Keratinocyte (primary cell): ENCODE data around the gene SIGLEC1. TPM values are rescaled to one million over a fixed set of nuclear protein-coding genes. Genes with fewer than 3 reads are reported as not detected.

Experiments
- DNase-seq: peaks from one replicate; pipeline ENCODE4 v3.0.0-alpha.2; 2011; ENCODE audit warnings: low read depth, missing footprints, low spot score
- FAIRE-seq: peaks from 2 replicates; lab custom pipeline; 2011; peaks lifted over from hg19 to GRCh38; lab: Jason Lieb, UNC
- H2AFZ ChIP-seq: 2 replicates; pipeline ENCODE4 v1.6.0; 2012; ENCODE audit warnings: low read length, control low read depth, inconsistent platforms; ENCODE audit not compliant: control insufficient read depth
- H3K27ac ChIP-seq: 2 replicates; pipeline ENCODE4 v1.5.1; 2011; ENCODE audit warnings: low read length; ENCODE audit not compliant: control insufficient read depth, insufficient read depth
- H3K27me3 ChIP-seq: 3 replicates; pipeline ENCODE4 v1.6.0; 2011; ENCODE audit warnings: low read length; ENCODE audit not compliant: control insufficient read depth, insufficient read depth; ENCODE audit errors: extremely low read depth
- H3K36me3 ChIP-seq, 2 experiments: 2 replicates in 1 of 2; 3 replicates in 1 of 2; pipeline ENCODE4 v1.5.1; 2011; ENCODE audit warnings: low read length in 2 of 2, mild to moderate bottlenecking in 1 of 2; ENCODE audit not compliant: control insufficient read depth in 2 of 2, insufficient read depth in 2 of 2; ENCODE audit errors: extremely low read depth in 1 of 2
- H3K4me1 ChIP-seq: 3 replicates; pipeline ENCODE4 v1.5.1; 2011; ENCODE audit warnings: low read length; ENCODE audit not compliant: control insufficient read depth, insufficient read depth; ENCODE audit errors: extremely low read depth
- H3K4me2 ChIP-seq: 3 replicates; pipeline ENCODE4 v1.6.0; 2011; ENCODE audit warnings: low read depth, low read length; ENCODE audit not compliant: control insufficient read depth, insufficient read depth; ENCODE audit errors: extremely low read depth
- H3K4me3 ChIP-seq, 3 experiments: fragments of 200-600 bp in 1 of 3; sonication (generic) in 1 of 3; 2 replicates in 2 of 3; 3 replicates in 1 of 3; pipeline ENCODE4 v1.5.1; 2011 to 2016; ENCODE audit warnings: low read length in 3 of 3, mild to moderate bottlenecking in 3 of 3, control low read depth in 2 of 3, inconsistent platforms in 1 of 3, low read depth in 1 of 3, mixed read lengths in 1 of 3, mixed run types in 1 of 3, moderate library complexity in 1 of 3; ENCODE audit not compliant: control insufficient read depth in 2 of 3, insufficient read depth in 2 of 3; ENCODE audit errors: extremely low read depth in 1 of 3
- H3K79me2 ChIP-seq: 2 replicates; pipeline ENCODE4 v1.6.0; 2012; ENCODE audit warnings: low read length; ENCODE audit not compliant: control insufficient read depth, insufficient read depth
- H3K9ac ChIP-seq: 3 replicates; pipeline ENCODE4 v1.6.0; 2011; ENCODE audit warnings: low read length; ENCODE audit not compliant: control insufficient read depth, insufficient read depth; ENCODE audit errors: extremely low read depth
- H3K9me1 ChIP-seq: 3 replicates; pipeline ENCODE4 v1.6.0; 2011; ENCODE audit warnings: low read length; ENCODE audit not compliant: control insufficient read depth, insufficient read depth; ENCODE audit errors: extremely low read depth
- H3K9me3 ChIP-seq: 2 replicates; pipeline ENCODE4 v1.5.1; 2012; ENCODE audit warnings: low read depth, low read length; ENCODE audit not compliant: control insufficient read depth
- H4K20me1 ChIP-seq: 3 replicates; pipeline ENCODE4 v1.6.0; 2011; ENCODE audit warnings: low read length; ENCODE audit not compliant: control insufficient read depth, insufficient read depth; ENCODE audit errors: extremely low read depth
- EZH2 ChIP-seq: IDR thresholded peaks from one replicate; pipeline ENCODE4 v1.6.1; 2012; ENCODE audit warnings: inconsistent platforms, mild to moderate bottlenecking, low read length, moderate library complexity
- dilution Hi-C: fragments of 300-500 bp; cut with MboI; formaldehyde crosslinking; loops from one replicate; pipeline ENCODE4 v1.7.0; 2020; ENCODE audit warnings: low sequenced_read_pairs; ENCODE audit not compliant: extremely low pct_ligation_motif_present
- polyA plus RNA-seq, 5 experiments: library from polyadenylated mRNA; depleted of rRNA in 3 of 5; stranded (reverse) in 3 of 5; stranded (forward) in 1 of 5; unstranded in 1 of 5; fragments of >200 nt; gene quantifications; 1 replicate in 1 of 5; 2 replicates in 3 of 5; 3 replicates in 1 of 5; pipeline versions ENCODE4 v1.2.1 to v1.2.3, GENCODE V29; 2011 to 2012; ENCODE audit warnings: missing spikeins in 2 of 5, low read depth in 1 of 5, low replicate concordance in 1 of 5
- TF ChIP-seq, protein P1 (sequence below), 3 experiments: IDR thresholded peaks in 1 of 3; conservative IDR thresholded peaks in 1 of 3; optimal IDR thresholded peaks in 1 of 3; 2 replicates in 2 of 3; 3 replicates in 1 of 3; pipeline versions ENCODE3 to v1.5.1; 2011; ENCODE audit warnings: low read length in 3 of 3, mild to moderate bottlenecking in 3 of 3, moderate library complexity in 2 of 3, control low read depth in 1 of 3, inconsistent platforms in 1 of 3; ENCODE audit not compliant: insufficient read depth in 2 of 3; ENCODE audit errors: extremely low read depth in 1 of 3

The SIGLEC1 gene
- polyA plus RNA-seq, 1 donor (not counting 4 experiments of a cell fraction or from before 2014, with no cell fraction given) = not detected

DNA sequence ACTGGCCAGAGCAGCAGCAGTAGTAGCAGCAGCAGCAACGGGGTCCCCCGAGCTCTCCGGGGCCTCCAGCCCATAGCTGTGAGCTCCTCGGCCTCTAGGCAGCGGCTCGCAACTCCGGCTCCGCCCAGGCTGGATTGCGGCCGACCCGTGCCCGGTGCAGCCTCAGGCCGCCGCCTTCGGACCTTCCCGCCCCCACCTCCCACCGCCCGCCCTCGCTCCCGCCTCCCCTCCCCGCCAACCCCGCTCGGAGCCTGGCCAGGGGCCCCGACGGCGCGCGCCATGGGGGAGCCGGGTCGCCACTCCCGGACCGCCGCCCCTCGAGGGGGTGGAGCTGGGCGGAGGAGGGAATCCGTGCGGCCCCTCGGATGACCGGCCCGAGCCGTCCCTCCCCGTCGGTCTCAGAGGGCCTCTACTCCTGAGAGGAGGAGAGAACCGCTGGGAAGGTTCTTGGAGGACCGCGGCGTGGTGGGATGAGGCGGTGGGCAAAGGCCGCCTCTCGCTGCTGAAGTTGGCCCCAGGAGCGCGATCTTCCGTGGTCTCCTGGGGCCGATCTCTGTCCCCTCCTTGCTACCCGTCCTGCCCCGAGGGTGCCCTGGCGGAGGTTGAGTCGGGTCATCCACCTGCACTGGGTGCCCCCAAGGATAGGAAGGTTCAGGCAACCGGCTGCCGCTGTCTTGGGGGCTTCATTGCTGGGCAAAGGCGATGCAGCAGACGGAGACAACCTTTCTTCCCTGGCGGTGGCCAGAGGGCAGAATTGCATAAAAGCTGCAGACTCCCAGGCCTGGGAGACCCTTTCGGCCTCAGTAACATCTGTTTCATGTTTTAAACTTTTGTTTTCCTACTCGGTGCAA is 30.2 kb downstream of the SIGLEC1 start, which contains the start of gene ADAM33:
ADAM33 (minus strand) TSS at position 80 of the 851 bp plus-strand sequence; CDS start at position 74, 6 bp downstream.
- Histone ChIP-seq H3K4me3 (no peak within 1 kb of the TSS), H3K27ac (no peak within 1 kb of the TSS)
- no peak for FAIRE-seq

GRCh38 chr20:3681352-3681930 is 31.0 kb downstream of the SIGLEC1 start:
- Histone ChIP-seq H3K4me1 (no peaks in the 10 kb centered on the region), H3K36me3 (no peaks in the 10 kb centered on the region), H3K4me3 (no peak overlapping the region), H3K9ac (no peak overlapping the region), H3K27ac (no peak overlapping the region), H3K27me3 (peaks cover 49% of the 10 kb centered on the region), H2AFZ (no peak overlapping the region), H3K79me2 (no peaks in the 10 kb centered on the region), H3K9me3 (no peaks in the 10 kb centered on the region), H4K20me1 (no peaks in the 10 kb centered on the region), H3K4me2 (no peak overlapping the region), H3K9me1 (no peaks in the 10 kb centered on the region)
- DNase-seq (no peak), FAIRE-seq (no peak)
- peak; percentile 87 for TF ChIP-seq EZH2
- TF ChIP-seq, protein P1, sequence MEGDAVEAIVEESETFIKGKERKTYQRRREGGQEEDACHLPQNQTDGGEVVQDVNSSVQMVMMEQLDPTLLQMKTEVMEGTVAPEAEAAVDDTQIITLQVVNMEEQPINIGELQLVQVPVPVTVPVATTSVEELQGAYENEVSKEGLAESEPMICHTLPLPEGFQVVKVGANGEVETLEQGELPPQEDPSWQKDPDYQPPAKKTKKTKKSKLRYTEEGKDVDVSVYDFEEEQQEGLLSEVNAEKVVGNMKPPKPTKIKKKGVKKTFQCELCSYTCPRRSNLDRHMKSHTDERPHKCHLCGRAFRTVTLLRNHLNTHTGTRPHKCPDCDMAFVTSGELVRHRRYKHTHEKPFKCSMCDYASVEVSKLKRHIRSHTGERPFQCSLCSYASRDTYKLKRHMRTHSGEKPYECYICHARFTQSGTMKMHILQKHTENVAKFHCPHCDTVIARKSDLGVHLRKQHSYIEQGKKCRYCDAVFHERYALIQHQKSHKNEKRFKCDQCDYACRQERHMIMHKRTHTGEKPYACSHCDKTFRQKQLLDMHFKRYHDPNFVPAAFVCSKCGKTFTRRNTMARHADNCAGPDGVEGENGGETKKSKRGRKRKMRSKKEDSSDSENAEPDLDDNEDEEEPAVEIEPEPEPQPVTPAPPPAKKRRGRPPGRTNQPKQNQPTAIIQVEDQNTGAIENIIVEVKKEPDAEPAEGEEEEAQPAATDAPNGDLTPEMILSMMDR (optimal IDR thresholded peaks at IDR 0.05 in 1 of 3, IDR thresholded peaks at IDR 0.05 in 1 of 3, conservative IDR thresholded peaks at IDR 0.05 in 1 of 3; ENCODE audit: extremely low read depth in 1 of 3, insufficient read depth in 2 of 3, low read length in 3 of 3) = no peak
- dilution Hi-C loops = no loop called here

More for the DNA sequence above, 30.2 kb downstream of the SIGLEC1 start, which contains the start of gene ADAM33:
- Histone ChIP-seq H3K4me1 (no peaks in the 10 kb centered on the region), H3K4me2 (no peak within 1 kb of the TSS), H2AFZ (no peak within 1 kb of the TSS), H3K9ac (no peak within 1 kb of the TSS), H3K9me1 (no peaks in the 10 kb centered on the region), H4K20me1 (no peaks in the 10 kb centered on the region), H3K27me3 (peaks cover 45% of the 10 kb centered on the region), H3K36me3 (no peaks in the 10 kb centered on the region), H3K9me3 (no peaks in the 10 kb centered on the region), H3K79me2 (no peaks in the 10 kb centered on the region)
- dilution Hi-C loops = no loop called here
- TF ChIP-seq, protein P1 (optimal IDR thresholded peaks at IDR 0.05 in 1 of 3, IDR thresholded peaks at IDR 0.05 in 1 of 3, conservative IDR thresholded peaks at IDR 0.05 in 1 of 3; ENCODE audit: extremely low read depth in 1 of 3, insufficient read depth in 2 of 3, low read length in 3 of 3) = no peak
- peak; percentile 67 for TF ChIP-seq EZH2
- DNase-seq = no peak
